Iris pigment epithelial cell (primary cell): Measurements from ENCODE around the gene METTL2B.

Experiments used
- DNase-seq: peaks from one replicate; pipeline ENCODE4 v3.0.0-alpha.2; 2011; ENCODE audit warnings: low read depth

METTL2B gene

GRCh38 chr7:128476402-128477335 is at the start of gene METTL2B:
Gene METTL2B, plus strand, starts transcription at chr7:128476748. Its CDS starts 18 bp downstream, at chr7:128476766.
- DNase-seq: peak; percentile 92

- DNase-seq: peak; percentile 52
These were observed 49.2 kb upstream of the METTL2B start for GRCh38 chr7:128427289-128427891.

GRCh38 chr7:128430207-128430606 is 46.3 kb upstream of the METTL2B start:
- DNase-seq: no peak

GRCh38 chr7:128431221-128431620 is 45.3 kb upstream of the METTL2B start:
- DNase-seq: peak; percentile 36

- DNase-seq: no peak
These were observed 44.8 kb upstream of the METTL2B start for GRCh38 chr7:128431754-128432153.

GRCh38 chr7:128434413-128435326 is 41.9 kb upstream of the METTL2B start:
- DNase-seq: no peak

- DNase-seq: no peak
These were observed 41.2 kb upstream of the METTL2B start for GRCh38 chr7:128435327-128435686.

GRCh38 chr7:128437426-128438332 is 38.9 kb upstream of the METTL2B start:
- DNase-seq: no peak

GRCh38 chr7:128442356-128442755 is 34.2 kb upstream of the METTL2B start:
- DNase-seq: no peak

GRCh38 chr7:128443831-128444600 is 32.5 kb upstream of the METTL2B start:
- no peak for DNase-seq

- no peak for DNase-seq
These were observed 30.2 kb upstream of the METTL2B start for GRCh38 chr7:128446306-128446705.

- DNase-seq: no peak
These were observed 28.5 kb upstream of the METTL2B start for GRCh38 chr7:128447941-128448564.

GRCh38 chr7:128448751-128449302 is 27.7 kb upstream of the METTL2B start:
- DNase-seq: no peak

GRCh38 chr7:128450409-128450808 is 26.1 kb upstream of the METTL2B start:
- no peak for DNase-seq

GRCh38 chr7:128450913-128451312 is 25.6 kb upstream of the METTL2B start:
- DNase-seq: no peak

GRCh38 chr7:128452552-128452951 is 24.0 kb upstream of the METTL2B start:
- no peak for DNase-seq

- DNase-seq: peak; percentile 84
These were observed 22.4 kb upstream of the METTL2B start for GRCh38 chr7:128453836-128454804.

GRCh38 chr7:128454808-128455542 is 21.6 kb upstream of the METTL2B start:
- peak; percentile 64 for DNase-seq
